ENCODE data around the gene ZNF423.

DNA sequence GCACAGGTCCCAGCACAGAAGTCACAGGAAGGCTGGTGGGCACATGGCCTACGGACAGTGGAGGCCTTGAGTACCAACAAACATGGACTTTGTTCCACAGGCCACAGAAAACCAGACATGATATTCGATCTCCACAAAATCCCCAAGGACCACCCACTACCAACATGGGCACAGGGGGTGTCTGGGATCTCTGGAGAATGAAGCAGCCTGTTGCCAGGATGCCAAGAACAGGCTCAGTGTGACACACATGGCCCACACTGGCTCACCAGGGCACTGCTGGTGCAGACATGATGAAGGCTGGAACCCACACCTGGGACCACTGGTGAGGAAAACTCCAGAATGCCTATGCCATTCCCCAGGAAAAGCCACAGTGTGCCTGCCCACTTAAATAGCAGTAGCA is 362.1 kb downstream of the ZNF423 start:
- TF ChIP-seq EP300 (IDR thresholded peaks at IDR 0.05; ENCODE audit: borderline replicate concordance in 1 of 2, low read depth in 1 of 2, low read length in 1 of 2) (no peak), GABPA (IDR thresholded peaks at IDR 0.05; ENCODE audit: low read depth) (no peak), EZH2phosphoT487 (IDR thresholded peaks at IDR 0.05; ENCODE audit: borderline replicate concordance, low read depth) (no peak), TAF1 (IDR thresholded peaks at IDR 0.05; ENCODE audit: borderline replicate concordance, low read depth, low read length) (no peak), RAD21 (IDR thresholded peaks at IDR 0.05; ENCODE audit: low read length) (no peak), CHD2 (IDR thresholded peaks at IDR 0.05; ENCODE audit: low read length, partially characterized antibody) (no peak), SIN3A (IDR thresholded peaks at IDR 0.05; ENCODE audit: borderline replicate concordance, low read depth, low read length) (no peak)
- TF ChIP-seq, protein P1, sequence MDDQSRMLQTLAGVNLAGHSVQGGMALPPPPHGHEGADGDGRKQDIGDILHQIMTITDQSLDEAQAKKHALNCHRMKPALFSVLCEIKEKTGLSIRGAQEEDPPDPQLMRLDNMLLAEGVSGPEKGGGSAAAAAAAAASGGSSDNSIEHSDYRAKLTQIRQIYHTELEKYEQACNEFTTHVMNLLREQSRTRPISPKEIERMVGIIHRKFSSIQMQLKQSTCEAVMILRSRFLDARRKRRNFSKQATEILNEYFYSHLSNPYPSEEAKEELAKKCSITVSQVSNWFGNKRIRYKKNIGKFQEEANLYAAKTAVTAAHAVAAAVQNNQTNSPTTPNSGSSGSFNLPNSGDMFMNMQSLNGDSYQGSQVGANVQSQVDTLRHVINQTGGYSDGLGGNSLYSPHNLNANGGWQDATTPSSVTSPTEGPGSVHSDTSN (IDR thresholded peaks at IDR 0.05): no peak
- TF ChIP-seq, protein P2, sequence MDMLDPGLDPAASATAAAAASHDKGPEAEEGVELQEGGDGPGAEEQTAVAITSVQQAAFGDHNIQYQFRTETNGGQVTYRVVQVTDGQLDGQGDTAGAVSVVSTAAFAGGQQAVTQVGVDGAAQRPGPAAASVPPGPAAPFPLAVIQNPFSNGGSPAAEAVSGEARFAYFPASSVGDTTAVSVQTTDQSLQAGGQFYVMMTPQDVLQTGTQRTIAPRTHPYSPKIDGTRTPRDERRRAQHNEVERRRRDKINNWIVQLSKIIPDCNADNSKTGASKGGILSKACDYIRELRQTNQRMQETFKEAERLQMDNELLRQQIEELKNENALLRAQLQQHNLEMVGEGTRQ (IDR thresholded peaks at IDR 0.05; ENCODE audit: borderline replicate concordance, low read depth, low read length): no peak
- TF ChIP-seq, protein P3, sequence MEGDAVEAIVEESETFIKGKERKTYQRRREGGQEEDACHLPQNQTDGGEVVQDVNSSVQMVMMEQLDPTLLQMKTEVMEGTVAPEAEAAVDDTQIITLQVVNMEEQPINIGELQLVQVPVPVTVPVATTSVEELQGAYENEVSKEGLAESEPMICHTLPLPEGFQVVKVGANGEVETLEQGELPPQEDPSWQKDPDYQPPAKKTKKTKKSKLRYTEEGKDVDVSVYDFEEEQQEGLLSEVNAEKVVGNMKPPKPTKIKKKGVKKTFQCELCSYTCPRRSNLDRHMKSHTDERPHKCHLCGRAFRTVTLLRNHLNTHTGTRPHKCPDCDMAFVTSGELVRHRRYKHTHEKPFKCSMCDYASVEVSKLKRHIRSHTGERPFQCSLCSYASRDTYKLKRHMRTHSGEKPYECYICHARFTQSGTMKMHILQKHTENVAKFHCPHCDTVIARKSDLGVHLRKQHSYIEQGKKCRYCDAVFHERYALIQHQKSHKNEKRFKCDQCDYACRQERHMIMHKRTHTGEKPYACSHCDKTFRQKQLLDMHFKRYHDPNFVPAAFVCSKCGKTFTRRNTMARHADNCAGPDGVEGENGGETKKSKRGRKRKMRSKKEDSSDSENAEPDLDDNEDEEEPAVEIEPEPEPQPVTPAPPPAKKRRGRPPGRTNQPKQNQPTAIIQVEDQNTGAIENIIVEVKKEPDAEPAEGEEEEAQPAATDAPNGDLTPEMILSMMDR (IDR thresholded peaks at IDR 0.05): no peak
